A673 (cell line): Measurements from ENCODE around the gene PKN1.

Experiments
- CTCF ChIP-seq: fragments of 300-800, 200-600 bp; sonication (generic); conservative IDR thresholded peaks from 2 replicates; pipeline ENCODE4 v1.5.1; 2017; ENCODE audit warnings: low read depth, mild to moderate bottlenecking, antibody characterized with exemption, low read length, moderate library complexity, mixed read lengths
- EZH2 ChIP-seq: fragments of 200-600 bp; sonication (generic); IDR thresholded peaks from 2 replicates; pipeline ENCODE4 v1.6.1; 2017; ENCODE audit warnings: borderline replicate concordance, low read depth, mild to moderate bottlenecking, mixed read lengths, antibody characterized with exemption, low read length; ENCODE audit not compliant: poor library complexity, severe bottlenecking

- TF ChIP-seq EZH2 = no peak
- no peak for TF ChIP-seq CTCF
Measured at GRCh38 chr19:14512406-14512961, 79.4 kb downstream of the PKN1 start.
